ES-I3 (cell line): Measurements from ENCODE around the gene LIPE.

Experiments
- H3K36me3 ChIP-seq: 2 replicates; pipeline ENCODE4 v1.6.1; 2013; ENCODE audit warnings: mild to moderate bottlenecking, low read length, control low read depth, moderate library complexity; ENCODE audit not compliant: insufficient read depth
- H3K4me1 ChIP-seq: 2 replicates; pipeline ENCODE4 v1.6.1; 2013; ENCODE audit warnings: mild to moderate bottlenecking, control low read depth, low read length; ENCODE audit not compliant: insufficient read depth
- H3K9ac ChIP-seq: 2 replicates; pipeline ENCODE4 v1.6.1; 2013; ENCODE audit warnings: low read depth, mild to moderate bottlenecking, low read length, moderate library complexity
- H3K9me3 ChIP-seq: 2 replicates; pipeline ENCODE4 v1.6.1; 2013; ENCODE audit warnings: mild to moderate bottlenecking, low read length, moderate library complexity; ENCODE audit not compliant: control insufficient read depth, insufficient read depth

The LIPE gene

DNA sequence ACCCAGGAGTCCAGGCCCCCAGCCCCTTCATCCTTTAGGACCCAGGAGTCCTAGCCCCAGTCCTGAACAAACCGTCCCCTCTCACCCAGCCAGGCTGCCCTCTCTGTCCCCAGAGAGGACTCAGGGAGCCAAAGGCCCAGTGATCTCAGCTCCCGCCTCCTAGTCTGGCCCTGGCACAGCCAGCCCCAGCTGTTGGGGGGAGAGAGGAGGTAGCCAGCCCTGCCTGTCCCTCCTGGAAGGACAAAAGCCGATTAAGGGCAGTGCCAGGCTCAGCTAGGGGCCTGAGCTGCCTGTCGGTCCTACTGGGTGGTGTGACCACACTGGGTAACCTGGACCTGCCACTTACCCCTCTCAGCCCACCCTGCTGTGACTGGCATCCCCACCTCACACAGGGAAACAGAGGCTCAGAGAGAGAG is 14.5 kb downstream of the LIPE start:
- Histone ChIP-seq H3K9ac (no peak overlapping the region), H3K36me3 (no peaks in the 10 kb centered on the region)

DNA sequence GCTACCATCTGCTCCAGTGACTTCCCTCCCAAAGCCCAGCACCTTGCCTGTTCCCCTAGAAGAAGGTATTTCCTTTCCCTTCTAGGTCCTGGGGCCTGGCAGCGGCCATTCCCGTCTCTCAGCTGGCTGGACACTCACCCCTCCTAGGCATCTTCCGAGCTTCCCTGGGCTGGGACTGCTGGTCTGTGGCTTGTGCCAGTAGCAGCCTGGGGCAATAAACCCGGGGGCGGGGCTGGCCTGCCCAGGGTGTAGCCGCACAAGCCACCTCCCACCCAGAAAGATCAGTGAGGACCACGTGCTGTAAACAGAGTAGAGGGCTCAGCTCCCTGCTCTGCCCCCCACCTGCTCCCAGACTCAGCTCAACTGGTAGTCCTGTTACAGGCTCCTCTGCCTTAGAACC is 15.0 kb downstream of the LIPE start:
- H3K36me3 ChIP-seq = no peaks in the 10 kb centered on the region
- no peak overlapping the region for H3K9ac ChIP-seq
- H3K9me3 ChIP-seq = no peaks in the 10 kb centered on the region
- H3K4me1 ChIP-seq = peaks cover 6% of the 10 kb centered on the region; the same call in 1 of the 2 replicates

More for the DNA sequence above, 14.5 kb downstream of the LIPE start:
- Histone ChIP-seq H3K4me1 (peaks cover 6% of the 10 kb centered on the region; the same call in 1 of the 2 replicates), H3K9me3 (no peaks in the 10 kb centered on the region)

DNA sequence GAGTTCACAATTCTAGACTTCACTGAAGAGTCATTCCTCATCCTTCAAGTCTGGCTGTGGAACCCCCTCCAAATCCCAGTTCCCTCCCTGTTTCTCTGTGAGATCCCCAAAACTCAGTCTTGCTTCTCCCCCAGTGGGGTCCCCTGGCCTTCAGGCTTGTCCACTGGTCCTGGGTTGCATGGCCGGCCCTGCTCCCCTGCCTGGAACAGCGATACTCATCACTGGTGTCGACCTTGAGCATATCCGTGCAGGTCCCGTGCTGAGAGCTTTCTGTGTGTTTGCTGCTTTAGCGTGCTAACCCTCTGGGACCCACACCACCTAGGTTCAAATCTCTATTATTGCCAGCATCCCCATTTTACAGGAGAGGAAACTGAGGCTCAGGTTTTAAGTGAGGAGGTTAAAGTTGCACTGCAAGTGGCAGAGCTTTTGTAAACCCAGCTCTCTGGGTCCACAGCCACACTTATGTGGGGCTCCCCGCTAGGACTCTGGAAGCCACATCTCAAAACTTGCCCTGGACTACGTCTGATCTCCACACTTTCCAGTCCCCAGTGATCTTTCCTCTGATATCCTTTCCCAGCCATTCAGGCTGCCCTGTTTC is 15.5 kb downstream of the LIPE start:
- H3K4me1 ChIP-seq = peaks cover 6% of the 10 kb centered on the region; the same call in 1 of the 2 replicates
- no peaks in the 10 kb centered on the region for H3K36me3 ChIP-seq
- H3K9ac ChIP-seq = no peak overlapping the region
- H3K9me3 ChIP-seq = no peaks in the 10 kb centered on the region

DNA sequence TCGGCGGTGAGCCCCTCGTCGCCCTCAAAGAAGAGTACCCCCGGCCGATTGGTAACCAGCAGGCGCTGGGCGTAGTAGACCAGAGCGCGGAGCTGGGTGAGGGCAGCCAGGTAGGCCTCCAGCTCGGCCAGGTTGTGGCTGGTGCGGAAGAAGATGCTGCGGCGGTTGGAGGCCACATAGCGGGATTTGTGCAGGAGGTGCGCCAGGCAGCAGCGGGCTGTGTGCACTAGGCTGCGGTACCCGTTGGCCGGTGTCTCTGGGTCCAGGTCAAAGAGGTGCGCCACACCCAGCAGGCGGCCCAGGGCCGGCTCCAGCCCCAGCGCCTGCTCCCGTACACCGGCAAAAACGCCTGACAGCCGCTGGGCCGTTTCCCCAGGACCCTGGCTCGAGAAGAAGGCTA is 16.8 kb downstream of the LIPE start:
- Histone ChIP-seq H3K9me3 (no peaks in the 10 kb centered on the region), H3K4me1 (peaks cover 6% of the 10 kb centered on the region; the same call in 1 of the 2 replicates), H3K9ac (no peak overlapping the region), H3K36me3 (no peaks in the 10 kb centered on the region)

DNA sequence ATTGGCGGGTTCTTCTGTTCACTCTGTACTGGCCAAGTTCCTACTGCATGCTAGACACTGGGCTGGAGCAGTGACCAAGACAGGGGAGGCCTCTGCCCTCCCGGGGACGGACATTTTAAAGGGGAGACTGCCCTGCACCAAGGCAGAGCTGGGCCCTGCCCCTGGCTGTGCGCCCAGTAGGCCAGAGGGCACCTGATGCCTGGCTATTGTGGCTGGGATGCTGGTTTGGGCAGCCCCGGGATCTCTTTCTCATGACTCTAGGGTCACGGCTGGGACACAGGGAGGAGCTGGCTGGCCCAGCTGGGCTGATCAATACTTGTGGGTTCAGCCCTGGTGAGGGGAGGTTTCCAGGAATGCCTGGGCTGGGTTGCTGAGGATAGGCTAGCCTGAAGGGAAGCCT is 17.7 kb downstream of the LIPE start:
- H3K9ac ChIP-seq = no peak overlapping the region
- H3K4me1 ChIP-seq = peaks cover 6% of the 10 kb centered on the region; the same call in 1 of the 2 replicates
- H3K36me3 ChIP-seq = no peaks in the 10 kb centered on the region
- H3K9me3 ChIP-seq = no peaks in the 10 kb centered on the region

DNA sequence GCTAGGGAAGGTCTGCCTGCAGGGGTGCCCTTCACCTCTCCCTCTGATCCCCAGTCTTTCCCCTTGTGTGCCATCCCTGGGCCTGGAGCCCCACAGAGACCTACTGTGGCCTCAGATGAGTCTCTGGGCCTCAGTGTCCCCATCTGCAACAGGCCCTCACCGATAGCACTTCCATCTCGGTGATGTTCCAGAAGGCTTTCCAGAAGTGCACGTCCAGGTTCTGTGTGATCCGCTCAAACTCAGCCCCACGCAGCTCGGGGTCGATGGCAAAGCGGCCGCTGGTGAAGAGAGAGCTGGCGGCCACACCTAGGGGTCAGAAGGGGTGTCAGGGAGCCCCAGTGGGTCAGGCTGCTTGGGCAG is 19.4 kb downstream of the LIPE start:
- Histone ChIP-seq H3K9me3 (no peaks in the 10 kb centered on the region), H3K9ac (no peak overlapping the region), H3K4me1 (peaks cover 6% of the 10 kb centered on the region; the same call in 1 of the 2 replicates), H3K36me3 (no peaks in the 10 kb centered on the region)

DNA sequence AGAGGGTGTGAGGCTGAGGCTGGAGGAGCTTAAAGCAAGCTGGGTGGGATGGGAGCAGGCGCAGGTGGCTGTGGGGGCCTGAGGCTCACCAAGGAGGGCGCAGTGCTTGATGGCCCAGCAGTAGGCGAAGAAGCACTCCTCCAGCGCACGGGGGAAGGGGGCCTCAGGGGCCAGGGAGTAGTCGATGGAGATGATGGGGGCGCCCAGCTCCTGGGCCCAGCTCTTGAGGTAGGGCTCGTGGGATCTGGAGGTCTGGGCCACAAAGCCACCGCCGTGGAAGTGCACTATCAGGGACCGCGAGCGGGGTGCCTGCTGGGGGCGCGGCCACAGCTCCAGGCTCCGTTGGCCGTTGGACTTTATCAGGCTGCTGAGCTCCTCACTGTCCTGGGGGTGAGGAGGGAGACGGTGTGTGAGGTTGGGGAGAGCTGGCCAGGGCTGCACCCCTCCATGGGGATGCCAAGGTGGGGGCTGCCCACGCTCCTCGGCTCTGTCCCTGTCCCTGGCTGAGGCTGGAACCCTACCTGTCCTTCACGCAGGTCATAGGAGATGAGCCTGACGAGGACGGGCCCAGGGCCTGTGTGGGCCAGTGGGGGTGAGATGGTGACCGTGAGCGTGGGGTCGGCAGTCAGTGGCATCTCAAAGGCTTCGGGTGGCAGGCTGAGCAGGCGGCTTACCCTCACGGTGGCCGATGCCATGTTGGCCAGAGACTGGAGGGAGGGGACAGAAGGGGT is 19.9 kb downstream of the LIPE start:
- Histone ChIP-seq H3K36me3 (no peaks in the 10 kb centered on the region), H3K9me3 (no peaks in the 10 kb centered on the region), H3K9ac (no peak overlapping the region), H3K4me1 (peaks cover 3% of the 10 kb centered on the region; the same call in 1 of the 2 replicates)

DNA sequence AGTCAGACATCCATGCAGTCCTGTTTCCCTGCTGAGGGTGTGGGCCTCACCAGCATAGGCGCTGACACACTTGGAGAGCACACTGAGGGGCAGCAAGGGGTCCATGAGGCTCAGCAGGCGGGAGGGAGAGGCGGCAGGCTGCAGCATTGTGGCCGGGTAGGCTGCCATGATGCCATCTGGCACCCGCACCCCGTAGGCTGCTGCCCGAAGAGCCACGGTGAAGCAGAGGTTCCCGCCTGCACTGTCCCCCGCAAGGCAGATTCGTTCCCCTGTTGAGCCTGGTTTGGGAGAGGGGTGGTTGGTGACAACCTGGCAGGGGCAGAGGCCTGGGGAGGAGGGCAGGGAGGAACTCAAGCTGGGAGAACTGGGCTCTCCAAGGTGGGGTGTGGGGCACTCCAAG is 21.1 kb downstream of the LIPE start:
- Histone ChIP-seq H3K4me1 (no peaks in the 10 kb centered on the region), H3K36me3 (no peaks in the 10 kb centered on the region), H3K9ac (no peak overlapping the region), H3K9me3 (no peaks in the 10 kb centered on the region)

DNA sequence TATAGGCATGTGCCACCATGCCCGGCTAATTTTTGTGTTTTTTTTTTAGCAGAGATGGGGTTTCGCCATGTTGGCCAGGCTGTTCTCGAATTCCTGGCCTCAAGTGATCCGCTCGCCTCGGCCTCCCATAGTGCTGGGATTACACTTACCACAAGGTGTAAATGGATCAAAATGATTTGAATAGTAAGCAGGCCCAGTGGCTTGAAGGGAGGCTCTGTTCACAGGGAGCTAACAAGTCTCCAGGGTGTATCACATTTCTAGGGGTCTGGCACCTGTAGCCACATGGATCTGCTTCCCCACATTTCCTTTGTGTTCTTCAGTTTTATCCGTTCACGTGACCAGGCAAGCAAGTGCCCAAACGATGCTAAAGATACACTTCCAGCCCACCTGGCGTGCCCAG is 23.6 kb downstream of the LIPE start:
- Histone ChIP-seq H3K9ac (no peak overlapping the region), H3K9me3 (no peaks in the 10 kb centered on the region), H3K4me1 (no peaks in the 10 kb centered on the region), H3K36me3 (no peaks in the 10 kb centered on the region)

DNA sequence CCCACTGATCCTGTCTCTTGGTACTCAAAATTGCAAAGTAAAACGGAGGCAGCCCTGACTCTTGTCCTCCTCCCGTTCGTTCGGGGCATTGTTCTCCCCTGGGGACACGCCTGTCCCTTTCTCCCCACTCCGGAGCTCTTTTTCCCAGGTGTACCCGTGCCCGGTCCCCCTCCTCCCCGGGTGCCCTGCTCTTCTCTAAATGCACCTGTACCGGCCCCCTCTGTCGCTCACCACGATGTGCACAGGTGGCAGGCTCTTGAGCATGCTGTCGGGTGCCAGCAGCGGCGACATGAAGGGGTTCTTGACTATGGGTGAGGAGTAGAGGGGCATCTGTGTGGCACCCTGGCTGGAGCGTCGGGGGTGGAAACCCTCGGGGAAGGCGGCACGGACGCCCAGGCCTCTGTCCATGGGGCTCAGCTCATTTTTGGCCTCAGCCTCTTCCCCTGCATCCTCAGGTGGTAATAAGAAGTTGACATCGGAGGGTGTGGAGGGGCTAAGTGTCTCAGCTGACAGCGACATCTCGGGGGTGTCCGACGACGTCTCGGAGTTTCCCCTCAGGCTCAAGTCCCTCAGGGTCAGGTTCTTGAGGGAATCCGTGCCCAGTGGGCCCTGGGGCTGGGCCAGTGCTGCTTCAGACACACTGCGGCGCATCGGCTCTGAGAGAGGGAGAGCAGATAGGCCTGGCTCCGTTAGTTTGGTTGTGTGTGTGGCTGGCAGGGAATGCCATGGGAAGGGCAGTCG is 24.6 kb downstream of the LIPE start:
- peak overlapping the region; percentile 66 for H3K9ac ChIP-seq
- H3K36me3 ChIP-seq = no peaks in the 10 kb centered on the region
- H3K9me3 ChIP-seq = no peaks in the 10 kb centered on the region
- H3K4me1 ChIP-seq = no peaks in the 10 kb centered on the region

DNA sequence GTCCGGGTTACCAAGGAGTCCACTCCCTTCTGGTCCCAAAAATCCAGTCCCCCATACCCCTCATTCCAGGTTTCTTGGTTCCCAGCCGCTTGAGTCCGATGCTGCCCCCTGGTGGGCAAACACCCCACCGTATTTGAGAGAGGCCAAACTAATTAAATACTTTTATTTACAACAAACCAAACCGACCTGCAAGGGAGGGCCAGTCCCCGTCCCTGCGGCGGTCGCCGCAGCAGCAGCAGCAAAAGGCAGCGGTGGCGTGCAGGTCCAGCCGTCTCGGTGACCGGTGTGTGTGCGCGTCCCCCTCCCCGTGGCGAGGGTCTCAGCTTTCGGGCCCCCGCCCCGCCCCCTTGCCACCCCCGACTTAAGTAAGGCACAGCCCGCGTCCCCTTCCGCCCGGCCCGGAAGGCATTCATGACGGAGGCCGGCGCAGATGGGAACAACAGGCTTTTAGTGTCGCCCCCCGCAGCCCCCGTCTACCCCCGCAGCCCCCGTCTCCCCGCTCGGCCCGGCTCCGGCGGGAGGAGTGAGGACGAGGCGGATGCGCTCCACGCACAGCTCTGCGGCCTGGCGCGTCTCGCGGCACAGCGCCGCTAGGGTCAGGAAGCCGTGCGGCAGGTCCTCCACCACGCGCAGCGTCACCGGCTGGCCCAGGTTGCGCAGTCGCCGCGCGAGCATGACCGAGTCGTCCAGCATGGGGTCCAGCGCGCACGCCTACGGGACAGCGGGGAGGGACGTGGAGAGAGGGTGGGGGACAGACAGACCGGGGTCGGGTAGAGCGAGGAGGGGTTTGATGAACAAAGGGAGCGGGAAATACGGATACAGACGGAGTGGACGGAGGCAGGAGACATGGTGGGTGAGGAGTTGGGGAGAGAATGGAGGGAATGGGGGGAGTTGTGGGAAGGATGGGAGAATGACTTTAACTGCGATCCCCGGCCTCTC is 25.6 kb downstream of the LIPE start:
- H3K4me1 ChIP-seq = no peaks in the 10 kb centered on the region
- no peaks in the 10 kb centered on the region for H3K9me3 ChIP-seq
- H3K36me3 ChIP-seq = no peaks in the 10 kb centered on the region
- peak overlapping the region; percentile 66 for H3K9ac ChIP-seq

DNA sequence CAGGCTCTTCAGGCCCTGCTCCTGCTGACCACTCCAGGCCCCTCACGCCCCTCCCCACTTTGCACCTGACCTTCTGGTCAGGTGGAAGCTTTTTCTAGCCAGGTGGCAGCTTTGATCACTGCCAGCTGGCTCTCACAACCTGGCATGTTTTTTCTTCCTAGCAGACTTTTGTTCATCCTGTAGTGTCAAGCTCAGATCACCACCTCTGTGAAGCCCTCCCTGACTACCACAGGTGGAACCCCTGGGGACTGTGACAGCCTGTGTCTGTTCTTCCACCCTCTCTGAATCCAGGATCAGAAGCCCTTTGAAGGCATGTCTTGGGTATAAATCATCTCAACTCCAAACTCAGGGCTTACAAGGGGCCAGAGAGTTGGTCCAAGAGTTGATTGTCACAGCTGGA is 26.8 kb downstream of the LIPE start:
- no peaks in the 10 kb centered on the region for H3K4me1 ChIP-seq
- H3K9ac ChIP-seq = no peak overlapping the region
- H3K36me3 ChIP-seq = no peaks in the 10 kb centered on the region
- no peaks in the 10 kb centered on the region for H3K9me3 ChIP-seq

DNA sequence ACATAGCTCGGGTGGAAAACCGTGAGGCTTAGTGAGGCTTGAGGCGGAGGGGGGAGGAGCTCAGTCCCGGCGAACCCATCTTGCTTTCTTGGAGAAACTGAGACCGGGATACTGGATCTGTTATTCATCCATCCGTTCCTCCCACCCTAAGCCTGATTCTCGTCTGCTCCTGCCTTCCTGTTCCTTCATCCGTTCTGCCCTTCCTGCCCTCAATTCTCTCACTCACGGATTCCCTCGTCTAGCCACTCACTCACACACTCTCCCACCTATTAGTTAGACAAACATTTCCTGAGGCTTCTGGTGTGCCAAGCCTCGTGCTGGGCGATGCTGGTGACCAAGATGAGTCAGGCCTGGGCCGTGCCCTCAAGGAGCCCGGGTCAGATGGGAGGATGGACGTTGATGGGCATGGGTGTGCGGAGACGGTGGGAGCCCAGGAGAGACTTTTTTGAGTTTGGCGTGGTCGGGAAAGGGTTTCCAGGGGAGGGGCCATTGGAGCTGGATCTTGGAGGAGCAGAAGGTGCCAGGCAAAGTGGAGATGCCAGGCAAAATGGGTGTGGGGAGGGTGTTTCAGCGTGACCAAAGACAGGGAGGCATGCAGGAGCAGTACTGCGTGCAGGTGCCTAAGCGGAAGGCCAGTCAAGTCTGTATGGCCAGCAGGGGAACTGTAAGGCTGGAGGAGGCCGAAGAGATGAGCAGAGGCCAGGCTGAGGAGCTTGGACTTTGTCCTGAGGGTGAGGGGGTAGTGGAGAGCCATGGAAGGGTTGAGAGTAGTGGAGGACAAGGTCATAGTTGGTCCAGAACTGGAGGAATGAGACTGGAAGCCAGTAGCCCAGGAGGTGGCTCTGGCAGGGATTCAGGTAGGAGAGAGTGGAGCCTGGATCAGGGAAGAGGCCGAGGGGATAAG is 29.7 kb downstream of the LIPE start:
- no peaks in the 10 kb centered on the region for H3K9me3 ChIP-seq
- H3K9ac ChIP-seq = peak overlapping the region; percentile 89
- H3K36me3 ChIP-seq = no peaks in the 10 kb centered on the region
- no peaks in the 10 kb centered on the region for H3K4me1 ChIP-seq
